WTC11 (cell line): Measurements from ENCODE around the gene DAB1. TPM values are rescaled to one million over a fixed set of nuclear protein-coding genes. Genes with fewer than 3 reads are reported as not detected.

Experiments used
- ATAC-seq: fragments of 200-7000 bp; cut with Tn5 transposase; 2 replicates; pipeline ENCODE4 v1.10.0; 2021; ENCODE audit warnings: mild to moderate bottlenecking, moderate library complexity
- CTCF ChIA-PET: fragments of 300-600 bp; sonication (Branson Sonifier 250); formaldehyde crosslinking; loops from one replicate; lab custom pipeline; 2021; ENCODE audit warnings: antibody characterized with exemption; lab: Charles Lee
- POLR2A ChIA-PET: fragments of 350-600 bp; sonication (Branson Sonifier 250); formaldehyde crosslinking; loops from one replicate; lab custom pipeline; 2021; ENCODE audit warnings: antibody characterized with exemption; lab: Charles Lee
- DNase-seq: peaks from one replicate; pipeline ENCODE4 v3.0.0; 2021; ENCODE audit warnings: low spot score
- H3K27ac Mint-ChIP-seq: 2 replicates; pipeline ENCODE4 v1.8.0; 2021; ENCODE audit warnings: mixed read lengths
- H3K27me3 Mint-ChIP-seq: 2 replicates; pipeline ENCODE4 v1.8.0; 2021; ENCODE audit warnings: low read depth, mild to moderate bottlenecking, moderate library complexity, mixed read lengths
- H3K36me3 Mint-ChIP-seq: 2 replicates; pipeline ENCODE4 v1.8.0; 2021; ENCODE audit warnings: mixed read lengths
- H3K4me1 Mint-ChIP-seq: 2 replicates; pipeline ENCODE4 v1.8.0; 2022; ENCODE audit warnings: mixed read lengths
- H3K4me3 Mint-ChIP-seq: 2 replicates; pipeline ENCODE4 v1.8.0; 2021; ENCODE audit warnings: mild to moderate bottlenecking, moderate library complexity, mixed read lengths
- H3K9me3 Mint-ChIP-seq: 2 replicates; pipeline ENCODE4 v1.8.0; 2021; ENCODE audit warnings: mixed read lengths
- ARID4B ChIP-seq: sonication (generic); formaldehyde crosslinking; IDR thresholded peaks from 2 replicates; pipeline ENCODE4 v1.8.0; 2023; ENCODE audit warnings: missing genetic modification reagents, mild to moderate bottlenecking, borderline replicate concordance
- E2F5 ChIP-seq: sonication (generic); formaldehyde crosslinking; IDR thresholded peaks from 2 replicates; pipeline ENCODE4 v1.8.1; 2022; ENCODE audit warnings: mild to moderate bottlenecking, moderate library complexity, missing genetic modification reagents
- EMX1 ChIP-seq: fragments of 250-450 bp; sonication (Bioruptor Pico); IDR thresholded peaks from 2 replicates; pipeline ENCODE4 v1.8.0; 2021; ENCODE audit warnings: mild to moderate bottlenecking
- FOXJ3 ChIP-seq: sonication (generic); formaldehyde crosslinking; IDR thresholded peaks from 2 replicates; pipeline ENCODE4 v1.9.0; 2021; ENCODE audit warnings: missing genetic modification reagents, mild to moderate bottlenecking, borderline replicate concordance
- IRF2 ChIP-seq: sonication (generic); formaldehyde crosslinking; IDR thresholded peaks from 2 replicates; pipeline ENCODE4 v1.8.0; 2022; ENCODE audit warnings: low read depth, missing genetic modification reagents, borderline replicate concordance
- NFYB ChIP-seq: sonication (generic); formaldehyde crosslinking; conservative IDR thresholded peaks from 2 replicates; pipeline ENCODE4 v1.8.0; 2022; ENCODE audit warnings: low read depth, missing genetic modification reagents
- NR3C1 ChIP-seq: sonication (generic); formaldehyde crosslinking; conservative IDR thresholded peaks from 2 replicates; pipeline ENCODE4 v1.8.1; 2023; ENCODE audit warnings: low read depth, mild to moderate bottlenecking, missing genetic modification reagents
- PRRX2 ChIP-seq: fragments of 250-450 bp; sonication (Bioruptor Pico); IDR thresholded peaks from 2 replicates; pipeline ENCODE4 v1.8.0; 2021; ENCODE audit warnings: mild to moderate bottlenecking
- ZNF138 ChIP-seq: sonication (generic); formaldehyde crosslinking; conservative IDR thresholded peaks from 2 replicates; pipeline ENCODE4 v1.8.1; 2022; ENCODE audit warnings: mild to moderate bottlenecking, moderate library complexity, missing genetic modification reagents
- total RNA-seq: library from RNA; stranded (reverse); gene quantifications from 3 replicates; pipeline ENCODE4 v1.2.3, GENCODE V29; 2021
- TF ChIP-seq, protein P1 (sequence below): fragments of 250-450 bp; sonication (Bioruptor Pico); IDR thresholded peaks from 2 replicates; pipeline ENCODE4 v1.9.0; 2021; ENCODE audit warnings: mild to moderate bottlenecking, borderline replicate concordance
- TF ChIP-seq, protein P2 (sequence below): sonication (generic); formaldehyde crosslinking; IDR thresholded peaks from 2 replicates; pipeline ENCODE4 v1.8.1; 2023; ENCODE audit warnings: mild to moderate bottlenecking, missing genetic modification reagents, moderate library complexity
- TF ChIP-seq, protein P3 (sequence below): sonication (generic); formaldehyde crosslinking; IDR thresholded peaks from 2 replicates; pipeline ENCODE4 v1.8.1; 2022; ENCODE audit warnings: missing genetic modification reagents, borderline replicate concordance
- TF ChIP-seq, protein P4 (sequence below): sonication (generic); formaldehyde crosslinking; IDR thresholded peaks from 2 replicates; pipeline ENCODE4 v1.8.0; 2022; ENCODE audit warnings: mild to moderate bottlenecking, missing genetic modification reagents
- TF ChIP-seq, protein P5 (sequence below): sonication (generic); formaldehyde crosslinking; IDR thresholded peaks from 2 replicates; pipeline ENCODE4 v1.8.1; 2023; ENCODE audit warnings: mild to moderate bottlenecking, missing genetic modification reagents

DAB1 gene
- total RNA-seq, 1 experiment from 2014 or later: 10.7 TPM

DNA sequence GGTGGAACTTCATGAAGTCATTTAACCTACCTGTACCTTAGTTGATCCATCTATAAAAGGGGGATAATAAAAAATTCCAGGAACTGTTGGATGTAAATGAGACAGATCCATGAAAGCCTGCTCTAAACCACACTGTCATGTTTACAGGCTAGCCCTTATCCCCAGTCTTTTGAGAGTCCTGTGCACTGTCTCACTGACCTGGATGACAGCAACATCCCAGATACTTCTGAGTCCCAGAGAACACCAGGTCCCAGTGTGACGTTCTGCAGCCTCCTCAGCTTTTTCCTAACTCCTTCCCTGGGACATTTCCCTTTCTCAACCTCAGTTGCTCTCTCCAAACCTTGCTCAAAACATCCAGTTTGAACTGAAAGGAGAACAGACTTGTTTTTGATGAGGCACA is 292.6 kb downstream of the DAB1 start:
- no peak for TF ChIP-seq ZNF138 (CRISPR knock-in tag)
- no peak for TF ChIP-seq FOXJ3 (CRISPR knock-in tag)
- TF ChIP-seq, protein P1, sequence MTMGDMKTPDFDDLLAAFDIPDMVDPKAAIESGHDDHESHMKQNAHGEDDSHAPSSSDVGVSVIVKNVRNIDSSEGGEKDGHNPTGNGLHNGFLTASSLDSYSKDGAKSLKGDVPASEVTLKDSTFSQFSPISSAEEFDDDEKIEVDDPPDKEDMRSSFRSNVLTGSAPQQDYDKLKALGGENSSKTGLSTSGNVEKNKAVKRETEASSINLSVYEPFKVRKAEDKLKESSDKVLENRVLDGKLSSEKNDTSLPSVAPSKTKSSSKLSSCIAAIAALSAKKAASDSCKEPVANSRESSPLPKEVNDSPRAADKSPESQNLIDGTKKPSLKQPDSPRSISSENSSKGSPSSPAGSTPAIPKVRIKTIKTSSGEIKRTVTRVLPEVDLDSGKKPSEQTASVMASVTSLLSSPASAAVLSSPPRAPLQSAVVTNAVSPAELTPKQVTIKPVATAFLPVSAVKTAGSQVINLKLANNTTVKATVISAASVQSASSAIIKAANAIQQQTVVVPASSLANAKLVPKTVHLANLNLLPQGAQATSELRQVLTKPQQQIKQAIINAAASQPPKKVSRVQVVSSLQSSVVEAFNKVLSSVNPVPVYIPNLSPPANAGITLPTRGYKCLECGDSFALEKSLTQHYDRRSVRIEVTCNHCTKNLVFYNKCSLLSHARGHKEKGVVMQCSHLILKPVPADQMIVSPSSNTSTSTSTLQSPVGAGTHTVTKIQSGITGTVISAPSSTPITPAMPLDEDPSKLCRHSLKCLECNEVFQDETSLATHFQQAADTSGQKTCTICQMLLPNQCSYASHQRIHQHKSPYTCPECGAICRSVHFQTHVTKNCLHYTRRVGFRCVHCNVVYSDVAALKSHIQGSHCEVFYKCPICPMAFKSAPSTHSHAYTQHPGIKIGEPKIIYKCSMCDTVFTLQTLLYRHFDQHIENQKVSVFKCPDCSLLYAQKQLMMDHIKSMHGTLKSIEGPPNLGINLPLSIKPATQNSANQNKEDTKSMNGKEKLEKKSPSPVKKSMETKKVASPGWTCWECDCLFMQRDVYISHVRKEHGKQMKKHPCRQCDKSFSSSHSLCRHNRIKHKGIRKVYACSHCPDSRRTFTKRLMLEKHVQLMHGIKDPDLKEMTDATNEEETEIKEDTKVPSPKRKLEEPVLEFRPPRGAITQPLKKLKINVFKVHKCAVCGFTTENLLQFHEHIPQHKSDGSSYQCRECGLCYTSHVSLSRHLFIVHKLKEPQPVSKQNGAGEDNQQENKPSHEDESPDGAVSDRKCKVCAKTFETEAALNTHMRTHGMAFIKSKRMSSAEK (CRISPR knock-in tag): no peak
- TF ChIP-seq PRRX2 (CRISPR knock-in tag): no peak
- TF ChIP-seq ARID4B (CRISPR knock-in tag): no peak
- TF ChIP-seq, protein P2, sequence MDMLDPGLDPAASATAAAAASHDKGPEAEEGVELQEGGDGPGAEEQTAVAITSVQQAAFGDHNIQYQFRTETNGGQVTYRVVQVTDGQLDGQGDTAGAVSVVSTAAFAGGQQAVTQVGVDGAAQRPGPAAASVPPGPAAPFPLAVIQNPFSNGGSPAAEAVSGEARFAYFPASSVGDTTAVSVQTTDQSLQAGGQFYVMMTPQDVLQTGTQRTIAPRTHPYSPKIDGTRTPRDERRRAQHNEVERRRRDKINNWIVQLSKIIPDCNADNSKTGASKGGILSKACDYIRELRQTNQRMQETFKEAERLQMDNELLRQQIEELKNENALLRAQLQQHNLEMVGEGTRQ (CRISPR knock-in tag): no peak
- Mint-ChIP-seq H3K36me3 (no peaks in the 10 kb centered on the region), H3K27me3 (no peaks in the 10 kb centered on the region), H3K9me3 (no peaks in the 10 kb centered on the region), H3K4me1 (peaks cover 4% of the 10 kb centered on the region; the same call in 1 of the 2 replicates), H3K4me3 (no peak overlapping the region), H3K27ac (no peak overlapping the region)
- CTCF ChIA-PET: no interaction called here
- ATAC-seq (no peak), DNase-seq (no peak)
- POLR2A ChIA-PET: no interaction called here

DNA sequence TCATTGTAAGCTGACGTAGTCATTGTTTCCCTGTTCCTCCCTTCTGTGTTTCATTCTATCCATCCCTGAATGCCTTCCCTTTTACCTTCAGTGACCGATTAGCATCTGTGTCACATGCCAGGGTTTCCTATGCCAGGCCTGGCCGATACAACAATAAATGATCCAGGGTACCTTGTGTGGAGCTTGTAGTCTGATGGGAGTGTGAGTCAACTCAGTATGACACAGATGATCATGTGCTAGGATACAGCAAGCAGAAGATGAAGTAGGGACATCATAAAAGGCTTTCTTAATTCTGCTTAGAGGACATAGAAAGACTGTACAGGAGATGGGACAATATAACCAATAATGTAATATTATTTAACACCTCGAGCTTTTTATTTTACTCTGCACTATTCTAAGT is 294.0 kb downstream of the DAB1 start:
- no peaks in the 10 kb centered on the region for H3K9me3 Mint-ChIP-seq
- no peaks in the 10 kb centered on the region for H3K36me3 Mint-ChIP-seq
- DNase-seq (no peak), ATAC-seq (no peak)
- no peak overlapping the region for H3K4me3 Mint-ChIP-seq
- no peak overlapping the region for H3K27ac Mint-ChIP-seq
- H3K27me3 Mint-ChIP-seq: no peaks in the 10 kb centered on the region
- TF ChIP-seq, protein P3, sequence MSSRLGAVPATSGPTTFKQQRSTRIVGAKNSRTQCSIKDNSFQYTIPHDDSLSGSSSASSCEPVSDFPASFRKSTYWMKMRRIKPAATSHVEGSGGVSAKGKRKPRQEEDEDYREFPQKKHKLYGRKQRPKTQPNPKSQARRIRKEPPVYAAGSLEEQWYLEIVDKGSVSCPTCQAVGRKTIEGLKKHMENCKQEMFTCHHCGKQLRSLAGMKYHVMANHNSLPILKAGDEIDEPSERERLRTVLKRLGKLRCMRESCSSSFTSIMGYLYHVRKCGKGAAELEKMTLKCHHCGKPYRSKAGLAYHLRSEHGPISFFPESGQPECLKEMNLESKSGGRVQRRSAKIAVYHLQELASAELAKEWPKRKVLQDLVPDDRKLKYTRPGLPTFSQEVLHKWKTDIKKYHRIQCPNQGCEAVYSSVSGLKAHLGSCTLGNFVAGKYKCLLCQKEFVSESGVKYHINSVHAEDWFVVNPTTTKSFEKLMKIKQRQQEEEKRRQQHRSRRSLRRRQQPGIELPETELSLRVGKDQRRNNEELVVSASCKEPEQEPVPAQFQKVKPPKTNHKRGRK (CRISPR knock-in tag): no peak
- TF ChIP-seq, protein P4, sequence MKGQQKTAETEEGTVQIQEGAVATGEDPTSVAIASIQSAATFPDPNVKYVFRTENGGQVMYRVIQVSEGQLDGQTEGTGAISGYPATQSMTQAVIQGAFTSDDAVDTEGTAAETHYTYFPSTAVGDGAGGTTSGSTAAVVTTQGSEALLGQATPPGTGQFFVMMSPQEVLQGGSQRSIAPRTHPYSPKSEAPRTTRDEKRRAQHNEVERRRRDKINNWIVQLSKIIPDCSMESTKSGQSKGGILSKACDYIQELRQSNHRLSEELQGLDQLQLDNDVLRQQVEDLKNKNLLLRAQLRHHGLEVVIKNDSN: no peak
- ChIA-PET POLR2A (no interaction called here), CTCF (no interaction called here)
- peaks cover 4% of the 10 kb centered on the region; the same call in 1 of the 2 replicates for H3K4me1 Mint-ChIP-seq

DNA sequence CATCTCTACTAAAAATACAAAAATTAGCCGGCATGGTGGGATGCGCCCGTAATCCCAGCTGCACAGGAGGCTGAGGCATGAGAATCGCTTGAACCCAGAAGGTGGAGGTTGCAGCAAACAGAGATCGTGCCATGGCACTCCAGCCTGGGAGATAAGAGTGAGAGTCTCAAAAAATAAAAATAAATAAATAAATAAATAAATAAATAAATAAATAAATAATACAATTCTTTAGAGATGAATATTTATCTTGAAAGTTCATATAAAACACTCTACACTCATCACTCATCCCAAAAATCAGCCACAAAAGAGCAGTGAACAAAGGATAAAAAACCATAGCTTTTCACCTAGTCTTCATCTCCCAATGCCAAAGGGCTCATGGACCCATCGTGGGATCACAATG is 295.9 kb downstream of the DAB1 start:
- ATAC-seq (no peak), DNase-seq (no peak)
- CTCF ChIA-PET: no interaction called here
- H3K27me3 Mint-ChIP-seq: no peaks in the 10 kb centered on the region
- POLR2A ChIA-PET: no interaction called here
- H3K9me3 Mint-ChIP-seq: no peaks in the 10 kb centered on the region
- H3K4me3 Mint-ChIP-seq: no peak overlapping the region
- H3K27ac Mint-ChIP-seq: no peak overlapping the region
- peaks cover 4% of the 10 kb centered on the region; the same call in 1 of the 2 replicates for H3K4me1 Mint-ChIP-seq
- no peaks in the 10 kb centered on the region for H3K36me3 Mint-ChIP-seq
- TF ChIP-seq, protein P4: no peak
- TF ChIP-seq NFYB (no peak), EMX1 (CRISPR knock-in tag) (no peak), IRF2 (CRISPR knock-in tag) (no peak), ZNF138 (CRISPR knock-in tag) (no peak), E2F5 (CRISPR knock-in tag) (no peak), NR3C1 (CRISPR knock-in tag) (no peak)
- TF ChIP-seq, protein P5, sequence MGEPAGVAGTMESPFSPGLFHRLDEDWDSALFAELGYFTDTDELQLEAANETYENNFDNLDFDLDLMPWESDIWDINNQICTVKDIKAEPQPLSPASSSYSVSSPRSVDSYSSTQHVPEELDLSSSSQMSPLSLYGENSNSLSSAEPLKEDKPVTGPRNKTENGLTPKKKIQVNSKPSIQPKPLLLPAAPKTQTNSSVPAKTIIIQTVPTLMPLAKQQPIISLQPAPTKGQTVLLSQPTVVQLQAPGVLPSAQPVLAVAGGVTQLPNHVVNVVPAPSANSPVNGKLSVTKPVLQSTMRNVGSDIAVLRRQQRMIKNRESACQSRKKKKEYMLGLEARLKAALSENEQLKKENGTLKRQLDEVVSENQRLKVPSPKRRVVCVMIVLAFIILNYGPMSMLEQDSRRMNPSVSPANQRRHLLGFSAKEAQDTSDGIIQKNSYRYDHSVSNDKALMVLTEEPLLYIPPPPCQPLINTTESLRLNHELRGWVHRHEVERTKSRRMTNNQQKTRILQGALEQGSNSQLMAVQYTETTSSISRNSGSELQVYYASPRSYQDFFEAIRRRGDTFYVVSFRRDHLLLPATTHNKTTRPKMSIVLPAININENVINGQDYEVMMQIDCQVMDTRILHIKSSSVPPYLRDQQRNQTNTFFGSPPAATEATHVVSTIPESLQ: no peak
